ENCODE data around the gene TBKBP1.

DNA sequence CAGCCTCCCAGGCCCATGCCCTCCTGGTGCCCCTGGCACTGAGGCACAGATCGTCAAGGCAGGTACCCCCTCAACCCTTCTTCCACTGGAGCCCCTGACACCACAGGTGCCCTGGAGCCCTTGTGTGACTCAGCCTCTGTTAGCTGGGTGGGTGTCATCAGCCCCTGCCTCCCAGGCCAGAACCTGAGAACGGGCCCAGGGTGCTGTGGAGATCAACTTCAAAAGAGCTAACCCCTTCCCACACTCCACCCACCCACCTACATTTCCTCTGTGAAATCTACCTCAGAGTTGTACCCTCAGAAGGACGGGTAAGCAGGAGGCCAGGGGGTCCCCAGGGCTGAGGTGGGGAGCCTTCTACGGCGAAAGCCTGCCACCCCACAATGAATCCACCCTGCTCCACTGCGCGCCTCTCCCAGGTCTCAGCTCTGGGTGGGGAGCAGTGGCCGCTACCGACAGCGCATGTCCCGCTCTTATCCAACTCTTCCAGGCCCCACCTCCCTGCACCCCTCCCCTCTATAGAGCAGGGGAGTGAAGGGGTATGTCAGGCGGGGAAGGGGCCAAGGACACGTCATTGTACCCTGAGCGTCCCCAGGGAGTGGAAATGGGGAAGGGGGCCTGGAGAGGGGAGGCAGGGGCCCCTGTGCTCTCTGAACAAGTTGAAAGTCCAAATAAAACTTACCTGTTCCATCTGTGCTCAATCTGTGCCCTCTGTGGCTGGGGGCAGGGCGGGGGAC, 17.6 kb downstream of the TBKBP1 start:
- TF ChIP-seq POLR2A (IDR thresholded peaks at IDR 0.05): no peak
- TF ChIP-seq, protein P1, sequence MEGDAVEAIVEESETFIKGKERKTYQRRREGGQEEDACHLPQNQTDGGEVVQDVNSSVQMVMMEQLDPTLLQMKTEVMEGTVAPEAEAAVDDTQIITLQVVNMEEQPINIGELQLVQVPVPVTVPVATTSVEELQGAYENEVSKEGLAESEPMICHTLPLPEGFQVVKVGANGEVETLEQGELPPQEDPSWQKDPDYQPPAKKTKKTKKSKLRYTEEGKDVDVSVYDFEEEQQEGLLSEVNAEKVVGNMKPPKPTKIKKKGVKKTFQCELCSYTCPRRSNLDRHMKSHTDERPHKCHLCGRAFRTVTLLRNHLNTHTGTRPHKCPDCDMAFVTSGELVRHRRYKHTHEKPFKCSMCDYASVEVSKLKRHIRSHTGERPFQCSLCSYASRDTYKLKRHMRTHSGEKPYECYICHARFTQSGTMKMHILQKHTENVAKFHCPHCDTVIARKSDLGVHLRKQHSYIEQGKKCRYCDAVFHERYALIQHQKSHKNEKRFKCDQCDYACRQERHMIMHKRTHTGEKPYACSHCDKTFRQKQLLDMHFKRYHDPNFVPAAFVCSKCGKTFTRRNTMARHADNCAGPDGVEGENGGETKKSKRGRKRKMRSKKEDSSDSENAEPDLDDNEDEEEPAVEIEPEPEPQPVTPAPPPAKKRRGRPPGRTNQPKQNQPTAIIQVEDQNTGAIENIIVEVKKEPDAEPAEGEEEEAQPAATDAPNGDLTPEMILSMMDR (IDR thresholded peaks at IDR 0.05): no peak

All from Peyer's patch (tissue), 4 donors.